Stimulated activated CD8-positive, alpha-beta memory T cell treated with anti-CD3 and anti-CD28 coated beads, Interleukin-4, amount 100 ng/mL, for 4 hours (primary cell): ENCODE results near the gene CIAO3.

Source experiments
- DNase-seq, 2 donors: peaks; one replicate each; pipeline ENCODE4 v3.0.0-alpha.2; 2020; ENCODE audit warnings: low read depth in 2 of 2, low spot score in 1 of 2

Gene CIAO3

GRCh38 chr16:679814-680624 is 60.8 kb downstream of the CIAO3 start, which contains the start of gene STUB1:
Gene STUB1, plus strand, starts transcription at chr16:680410. Its CDS starts 116 bp downstream, at chr16:680526.
- peak; percentile 66 to 77 for DNase-seq
